GM23338 (cell line): Measurements from ENCODE around the gene PPP1R3D. TPM values are rescaled to one million over a fixed set of nuclear protein-coding genes. Genes with fewer than 3 reads are reported as not detected.

ENCODE experiments used
- ATAC-seq: fragments of 200-7000 bp; cut with Tn5 transposase; 3 replicates; pipeline ENCODE4 v1.9.1; 2020
- DNase-seq: peaks from one replicate; pipeline ENCODE4 v3.0.0-alpha.2; 2015; ENCODE audit warnings: low spot score
- H2AFZ ChIP-seq: fragments of 200-600 bp; sonication (generic); 2 replicates; pipeline ENCODE4 v1.8.0; 2016; ENCODE audit warnings: antibody characterized with exemption, mild to moderate bottlenecking, moderate library complexity
- H3F3A ChIP-seq: fragments of 200-600 bp; sonication (generic); replicated peaks from 2 replicates; pipeline ENCODE4 v1.8.0; 2017; ENCODE audit warnings: antibody characterized with exemption, mixed run types, low read depth
- H3K27ac ChIP-seq: fragments of 200-600 bp; sonication (generic); 2 replicates; pipeline ENCODE4 v1.6.1; 2016; ENCODE audit warnings: low read depth
- H3K27me3 ChIP-seq: fragments of 200-600 bp; sonication (generic); 2 replicates; pipeline ENCODE4 v1.8.0; 2016; ENCODE audit warnings: mild to moderate bottlenecking, mixed run types, moderate library complexity; ENCODE audit not compliant: insufficient read depth
- H3K36me3 ChIP-seq: fragments of 200-600 bp; sonication (generic); 2 replicates; pipeline ENCODE4 v1.8.0; 2016; ENCODE audit warnings: mild to moderate bottlenecking; ENCODE audit not compliant: insufficient read depth
- H3K4me1 ChIP-seq: fragments of 200-600 bp; sonication (generic); 2 replicates; pipeline ENCODE4 v1.8.0; 2016; ENCODE audit warnings: mild to moderate bottlenecking, moderate library complexity; ENCODE audit not compliant: insufficient read depth
- H3K4me2 ChIP-seq: fragments of 200-600 bp; sonication (generic); 2 replicates; pipeline ENCODE4 v1.7.1; 2017; ENCODE audit warnings: mixed run types
- H3K4me3 ChIP-seq: fragments of 200-600 bp; sonication (generic); 2 replicates; pipeline ENCODE4 v1.6.1; 2016; ENCODE audit warnings: mixed run types
- H3K79me2 ChIP-seq: fragments of 200-600 bp; sonication (generic); replicated peaks from 2 replicates; pipeline ENCODE4 v1.8.0; 2017; ENCODE audit warnings: mild to moderate bottlenecking; ENCODE audit not compliant: insufficient read depth
- H3K9me2 ChIP-seq: fragments of 200-600 bp; sonication (generic); 2 replicates; pipeline ENCODE4 v1.8.0; 2017; ENCODE audit not compliant: insufficient read depth
- H4K20me1 ChIP-seq: fragments of 200-600 bp; sonication (generic); replicated peaks from 2 replicates; pipeline ENCODE4 v1.8.0; 2017; ENCODE audit warnings: mild to moderate bottlenecking; ENCODE audit not compliant: insufficient read depth
- H3K27ac Mint-ChIP-seq: 2 replicates; pipeline ENCODE4 v1.8.0; 2020; ENCODE audit warnings: inconsistent platforms, mild to moderate bottlenecking, moderate library complexity, mixed read lengths
- H3K27me3 Mint-ChIP-seq: 3 replicates; pipeline ENCODE4 v1.8.0; 2022; ENCODE audit warnings: low read depth, mild to moderate bottlenecking, moderate library complexity, mixed read lengths, inconsistent platforms; ENCODE audit not compliant: insufficient read depth, poor library complexity
- H3K36me3 Mint-ChIP-seq: 3 replicates; pipeline ENCODE4 v1.8.0; 2021; ENCODE audit warnings: low read depth, mild to moderate bottlenecking, inconsistent platforms, moderate library complexity, mixed read lengths
- H3K4me1 Mint-ChIP-seq: 3 replicates; pipeline ENCODE4 v1.8.0; 2020; ENCODE audit warnings: mild to moderate bottlenecking, inconsistent platforms, mixed read lengths
- H3K4me3 Mint-ChIP-seq: 3 replicates; pipeline ENCODE4 v1.8.0; 2021; ENCODE audit warnings: moderate library complexity, mild to moderate bottlenecking, inconsistent platforms, mixed read lengths
- H3K9me3 Mint-ChIP-seq: 3 replicates; pipeline ENCODE4 v1.8.0; 2020; ENCODE audit warnings: moderate library complexity, mild to moderate bottlenecking, inconsistent platforms, mixed read lengths
- CREB1 ChIP-seq: fragments of 250-450 bp; sonication (Bioruptor Pico); IDR thresholded peaks from 2 replicates; pipeline ENCODE4 v1.5.0; 2020; ENCODE audit warnings: low read depth, mild to moderate bottlenecking, moderate library complexity
- EZH2 ChIP-seq: fragments of 200-600 bp; sonication (generic); IDR thresholded peaks from one replicate; pipeline ENCODE4 v1.8.0; 2017; ENCODE audit warnings: antibody characterized with exemption, mild to moderate bottlenecking, low read depth; ENCODE audit not compliant: unreplicated experiment
- EZH2phosphoT487 ChIP-seq: fragments of 200-600 bp; sonication (generic); IDR thresholded peaks from one replicate; pipeline ENCODE4 v1.8.1; 2018; ENCODE audit warnings: antibody characterized with exemption; ENCODE audit not compliant: unreplicated experiment
- JUNB ChIP-seq: IDR thresholded peaks from one replicate; pipeline ENCODE4 v1.6.1; 2016; ENCODE audit warnings: antibody characterized with exemption; ENCODE audit not compliant: unreplicated experiment
- NANOG ChIP-seq: IDR thresholded peaks from 2 replicates; pipeline ENCODE4 v1.6.1; 2016; ENCODE audit warnings: antibody characterized with exemption, borderline replicate concordance
- POLR2AphosphoS5 ChIP-seq: IDR thresholded peaks from 2 replicates; pipeline ENCODE4 v1.6.1; 2016; ENCODE audit warnings: antibody characterized with exemption, low read depth
- STAT1 ChIP-seq: IDR thresholded peaks from one replicate; pipeline ENCODE4 v1.6.1; 2016; ENCODE audit warnings: antibody characterized with exemption; ENCODE audit not compliant: unreplicated experiment
- ZNF114 ChIP-seq: fragments of 250-450 bp; sonication (Bioruptor Pico); IDR thresholded peaks from 2 replicates; pipeline ENCODE4 v1.5.0; 2020; ENCODE audit warnings: mild to moderate bottlenecking, moderate library complexity
- ZNF331 ChIP-seq: fragments of 250-450 bp; sonication (Bioruptor Pico); IDR thresholded peaks from 2 replicates; pipeline ENCODE4 v1.5.0; 2020; ENCODE audit warnings: low read depth, mild to moderate bottlenecking, moderate library complexity
- polyA plus RNA-seq: library from polyadenylated mRNA; unstranded; fragments of >200 nt; fragmentation: Nextera tagmentation; extraction: Ambion mirVana; gene quantifications from 2 replicates; pipeline ENCODE4 v1.2.1, GENCODE V29; 2016
- total RNA-seq: library from RNA; depleted of rRNA; stranded (reverse); fragments of >200 nt; shearing (Covaris generic); gene quantifications from 2 replicates; pipeline ENCODE4 v1.2.3, GENCODE V29; 2014
- TF ChIP-seq, protein P1 (sequence below): fragments of 250-450 bp; sonication (Bioruptor Pico); IDR thresholded peaks from 2 replicates; pipeline ENCODE4 v1.5.0; 2020; ENCODE audit warnings: mild to moderate bottlenecking, moderate library complexity
- TF ChIP-seq, protein P2 (sequence below): IDR thresholded peaks from one replicate; pipeline ENCODE4 v1.6.1; 2018; ENCODE audit warnings: antibody characterized with exemption; ENCODE audit not compliant: unreplicated experiment
- TF ChIP-seq, protein P3 (sequence below), 2 experiments: fragments of 200-600 bp in 1 of 2; sonication (generic) in 1 of 2; conservative IDR thresholded peaks; 2 replicates each; pipeline versions ENCODE4 v1.5.1 to v1.6.1; 2016 to 2017; ENCODE audit warnings: antibody characterized with exemption in 2 of 2, low read depth in 2 of 2, mild to moderate bottlenecking in 2 of 2, moderate library complexity in 1 of 2

PPP1R3D gene
- total and polyA plus RNA-seq, 2 experiments from 2014 or later = 1.4 to 3.0 TPM

DNA sequence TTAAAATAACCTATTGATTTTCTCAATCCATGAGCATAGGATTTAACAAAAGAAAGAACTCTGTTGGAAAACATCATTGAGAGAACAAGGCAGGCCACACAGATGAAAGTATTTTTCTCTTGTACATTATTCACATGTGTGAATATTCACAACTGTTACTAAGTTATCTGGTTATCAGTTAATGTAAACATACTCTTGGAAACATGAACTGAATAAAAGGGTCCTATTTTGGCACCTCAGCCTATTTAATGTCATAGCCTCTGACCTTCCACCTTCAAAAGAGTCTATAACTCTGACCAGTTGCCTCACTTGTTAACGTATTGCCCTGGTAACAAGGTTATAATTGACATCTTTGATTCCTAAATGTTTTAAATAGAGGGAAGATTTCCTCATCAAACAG, 14.7 kb downstream of the PPP1R3D start:
- no peaks in the 10 kb centered on the region for H3K36me3 Mint-ChIP-seq
- TF ChIP-seq POLR2AphosphoS5 (no peak), CREB1 (CRISPR knock-in tag) (no peak), ZNF331 (no peak)
- peaks cover 8% of the 10 kb centered on the region for H3K4me1 Mint-ChIP-seq
- H3K9me3 Mint-ChIP-seq = no peaks in the 10 kb centered on the region
- Histone ChIP-seq H3K36me3 (no peaks in the 10 kb centered on the region), H3K27me3 (0 out of 2 replicates have a peak, but pooled peaks cover 5% of the 10 kb centered on the region), H3K79me2 (no peaks in the 10 kb centered on the region), H2AFZ (no peak overlapping the region), H3F3A (no peaks in the 10 kb centered on the region), H3K4me1 (no peaks in the 10 kb centered on the region), H3K9me2 (no peaks in the 10 kb centered on the region), H3K4me3 (no peak overlapping the region), H3K4me2 (no peak overlapping the region), H4K20me1 (no peaks in the 10 kb centered on the region), H3K27ac (no peak overlapping the region)
- H3K27ac Mint-ChIP-seq = no peak overlapping the region
- ATAC-seq = no peak
- no peak for DNase-seq
- H3K27me3 Mint-ChIP-seq = peaks cover 2% of the 10 kb centered on the region
- no peak overlapping the region for H3K4me3 Mint-ChIP-seq

DNA sequence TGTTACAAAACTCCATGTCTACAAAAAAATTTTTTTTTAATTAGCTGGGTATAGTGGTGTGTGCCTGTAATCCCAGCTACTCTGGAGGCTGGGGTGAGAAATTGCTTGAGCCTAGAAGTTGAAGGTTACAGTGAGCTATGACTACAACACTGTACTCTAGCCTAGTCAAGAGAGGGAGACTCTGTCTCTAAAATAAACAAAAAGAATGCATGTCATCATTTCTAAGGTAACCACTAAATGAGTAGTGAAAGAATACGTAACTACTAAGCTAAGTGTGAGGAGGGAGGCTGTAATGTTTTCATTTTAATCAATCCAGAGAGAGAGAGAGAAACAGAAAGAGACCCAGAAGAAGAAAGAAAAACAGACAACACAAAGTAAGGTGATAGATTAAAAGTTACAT, 16.6 kb downstream of the PPP1R3D start:
- H3K4me1 Mint-ChIP-seq = peaks cover 2% of the 10 kb centered on the region; the same call in 2 of the 3 replicates
- Histone ChIP-seq H3K27ac (no peak overlapping the region), H3K4me3 (no peak overlapping the region), H3K36me3 (no peaks in the 10 kb centered on the region), H3K9me2 (no peaks in the 10 kb centered on the region), H3K4me2 (no peak overlapping the region), H4K20me1 (no peaks in the 10 kb centered on the region), H3K79me2 (no peaks in the 10 kb centered on the region), H3K4me1 (no peaks in the 10 kb centered on the region; the same call in 1 of the 2 replicates), H2AFZ (no peak overlapping the region), H3K27me3 (no peaks in the 10 kb centered on the region), H3F3A (no peaks in the 10 kb centered on the region)
- H3K4me3 Mint-ChIP-seq = no peak overlapping the region
- H3K27ac Mint-ChIP-seq = no peak overlapping the region
- no peaks in the 10 kb centered on the region for H3K36me3 Mint-ChIP-seq
- ATAC-seq (no peak), DNase-seq (no peak)
- H3K27me3 Mint-ChIP-seq = no peaks in the 10 kb centered on the region
- no peaks in the 10 kb centered on the region for H3K9me3 Mint-ChIP-seq
- no peak for TF ChIP-seq EZH2
- no peak for TF ChIP-seq ZNF114 (CRISPR knock-in tag)
- no peak for TF ChIP-seq POLR2AphosphoS5
- TF ChIP-seq NANOG = no peak
- no peak for TF ChIP-seq ZNF331
- TF ChIP-seq, protein P1, sequence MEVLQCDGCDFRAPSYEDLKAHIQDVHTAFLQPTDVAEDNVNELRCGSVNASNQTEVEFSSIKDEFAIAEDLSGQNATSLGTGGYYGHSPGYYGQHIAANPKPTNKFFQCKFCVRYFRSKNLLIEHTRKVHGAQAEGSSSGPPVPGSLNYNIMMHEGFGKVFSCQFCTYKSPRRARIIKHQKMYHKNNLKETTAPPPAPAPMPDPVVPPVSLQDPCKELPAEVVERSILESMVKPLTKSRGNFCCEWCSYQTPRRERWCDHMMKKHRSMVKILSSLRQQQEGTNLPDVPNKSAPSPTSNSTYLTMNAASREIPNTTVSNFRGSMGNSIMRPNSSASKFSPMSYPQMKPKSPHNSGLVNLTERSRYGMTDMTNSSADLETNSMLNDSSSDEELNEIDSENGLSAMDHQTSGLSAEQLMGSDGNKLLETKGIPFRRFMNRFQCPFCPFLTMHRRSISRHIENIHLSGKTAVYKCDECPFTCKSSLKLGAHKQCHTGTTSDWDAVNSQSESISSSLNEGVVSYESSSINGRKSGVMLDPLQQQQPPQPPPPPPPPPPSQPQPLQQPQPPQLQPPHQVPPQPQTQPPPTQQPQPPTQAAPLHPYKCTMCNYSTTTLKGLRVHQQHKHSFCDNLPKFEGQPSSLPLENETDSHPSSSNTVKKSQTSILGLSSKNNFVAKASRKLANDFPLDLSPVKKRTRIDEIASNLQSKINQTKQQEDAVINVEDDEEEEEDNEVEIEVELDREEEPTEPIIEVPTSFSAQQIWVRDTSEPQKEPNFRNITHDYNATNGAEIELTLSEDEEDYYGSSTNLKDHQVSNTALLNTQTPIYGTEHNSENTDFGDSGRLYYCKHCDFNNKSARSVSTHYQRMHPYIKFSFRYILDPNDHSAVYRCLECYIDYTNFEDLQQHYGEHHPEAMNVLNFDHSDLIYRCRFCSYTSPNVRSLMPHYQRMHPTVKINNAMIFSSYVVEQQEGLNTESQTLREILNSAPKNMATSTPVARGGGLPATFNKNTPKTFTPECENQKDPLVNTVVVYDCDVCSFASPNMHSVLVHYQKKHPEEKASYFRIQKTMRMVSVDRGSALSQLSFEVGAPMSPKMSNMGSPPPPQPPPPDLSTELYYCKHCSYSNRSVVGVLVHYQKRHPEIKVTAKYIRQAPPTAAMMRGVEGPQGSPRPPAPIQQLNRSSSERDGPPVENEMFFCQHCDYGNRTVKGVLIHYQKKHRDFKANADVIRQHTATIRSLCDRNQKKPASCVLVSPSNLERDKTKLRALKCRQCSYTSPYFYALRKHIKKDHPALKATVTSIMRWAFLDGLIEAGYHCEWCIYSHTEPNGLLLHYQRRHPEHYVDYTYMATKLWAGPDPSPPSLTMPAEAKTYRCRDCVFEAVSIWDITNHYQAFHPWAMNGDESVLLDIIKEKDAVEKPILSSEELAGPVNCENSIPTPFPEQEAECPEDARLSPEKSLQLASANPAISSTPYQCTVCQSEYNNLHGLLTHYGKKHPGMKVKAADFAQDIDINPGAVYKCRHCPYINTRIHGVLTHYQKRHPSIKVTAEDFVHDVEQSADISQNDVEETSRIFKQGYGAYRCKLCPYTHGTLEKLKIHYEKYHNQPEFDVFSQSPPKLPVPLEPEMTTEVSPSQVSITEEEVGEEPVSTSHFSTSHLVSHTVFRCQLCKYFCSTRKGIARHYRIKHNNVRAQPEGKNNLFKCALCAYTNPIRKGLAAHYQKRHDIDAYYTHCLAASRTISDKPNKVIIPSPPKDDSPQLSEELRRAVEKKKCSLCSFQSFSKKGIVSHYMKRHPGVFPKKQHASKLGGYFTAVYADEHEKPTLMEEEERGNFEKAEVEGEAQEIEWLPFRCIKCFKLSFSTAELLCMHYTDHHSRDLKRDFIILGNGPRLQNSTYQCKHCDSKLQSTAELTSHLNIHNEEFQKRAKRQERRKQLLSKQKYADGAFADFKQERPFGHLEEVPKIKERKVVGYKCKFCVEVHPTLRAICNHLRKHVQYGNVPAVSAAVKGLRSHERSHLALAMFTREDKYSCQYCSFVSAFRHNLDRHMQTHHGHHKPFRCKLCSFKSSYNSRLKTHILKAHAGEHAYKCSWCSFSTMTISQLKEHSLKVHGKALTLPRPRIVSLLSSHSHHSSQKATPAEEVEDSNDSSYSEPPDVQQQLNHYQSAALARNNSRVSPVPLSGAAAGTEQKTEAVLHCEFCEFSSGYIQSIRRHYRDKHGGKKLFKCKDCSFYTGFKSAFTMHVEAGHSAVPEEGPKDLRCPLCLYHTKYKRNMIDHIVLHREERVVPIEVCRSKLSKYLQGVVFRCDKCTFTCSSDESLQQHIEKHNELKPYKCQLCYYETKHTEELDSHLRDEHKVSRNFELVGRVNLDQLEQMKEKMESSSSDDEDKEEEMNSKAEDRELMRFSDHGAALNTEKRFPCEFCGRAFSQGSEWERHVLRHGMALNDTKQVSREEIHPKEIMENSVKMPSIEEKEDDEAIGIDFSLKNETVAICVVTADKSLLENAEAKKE = no peak
- no peak for TF ChIP-seq STAT1
- no peak for TF ChIP-seq JUNB
- no peak for TF ChIP-seq EZH2phosphoT487
- TF ChIP-seq, protein P2, sequence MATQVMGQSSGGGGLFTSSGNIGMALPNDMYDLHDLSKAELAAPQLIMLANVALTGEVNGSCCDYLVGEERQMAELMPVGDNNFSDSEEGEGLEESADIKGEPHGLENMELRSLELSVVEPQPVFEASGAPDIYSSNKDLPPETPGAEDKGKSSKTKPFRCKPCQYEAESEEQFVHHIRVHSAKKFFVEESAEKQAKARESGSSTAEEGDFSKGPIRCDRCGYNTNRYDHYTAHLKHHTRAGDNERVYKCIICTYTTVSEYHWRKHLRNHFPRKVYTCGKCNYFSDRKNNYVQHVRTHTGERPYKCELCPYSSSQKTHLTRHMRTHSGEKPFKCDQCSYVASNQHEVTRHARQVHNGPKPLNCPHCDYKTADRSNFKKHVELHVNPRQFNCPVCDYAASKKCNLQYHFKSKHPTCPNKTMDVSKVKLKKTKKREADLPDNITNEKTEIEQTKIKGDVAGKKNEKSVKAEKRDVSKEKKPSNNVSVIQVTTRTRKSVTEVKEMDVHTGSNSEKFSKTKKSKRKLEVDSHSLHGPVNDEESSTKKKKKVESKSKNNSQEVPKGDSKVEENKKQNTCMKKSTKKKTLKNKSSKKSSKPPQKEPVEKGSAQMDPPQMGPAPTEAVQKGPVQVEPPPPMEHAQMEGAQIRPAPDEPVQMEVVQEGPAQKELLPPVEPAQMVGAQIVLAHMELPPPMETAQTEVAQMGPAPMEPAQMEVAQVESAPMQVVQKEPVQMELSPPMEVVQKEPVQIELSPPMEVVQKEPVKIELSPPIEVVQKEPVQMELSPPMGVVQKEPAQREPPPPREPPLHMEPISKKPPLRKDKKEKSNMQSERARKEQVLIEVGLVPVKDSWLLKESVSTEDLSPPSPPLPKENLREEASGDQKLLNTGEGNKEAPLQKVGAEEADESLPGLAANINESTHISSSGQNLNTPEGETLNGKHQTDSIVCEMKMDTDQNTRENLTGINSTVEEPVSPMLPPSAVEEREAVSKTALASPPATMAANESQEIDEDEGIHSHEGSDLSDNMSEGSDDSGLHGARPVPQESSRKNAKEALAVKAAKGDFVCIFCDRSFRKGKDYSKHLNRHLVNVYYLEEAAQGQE = no peak
- TF ChIP-seq, protein P3, sequence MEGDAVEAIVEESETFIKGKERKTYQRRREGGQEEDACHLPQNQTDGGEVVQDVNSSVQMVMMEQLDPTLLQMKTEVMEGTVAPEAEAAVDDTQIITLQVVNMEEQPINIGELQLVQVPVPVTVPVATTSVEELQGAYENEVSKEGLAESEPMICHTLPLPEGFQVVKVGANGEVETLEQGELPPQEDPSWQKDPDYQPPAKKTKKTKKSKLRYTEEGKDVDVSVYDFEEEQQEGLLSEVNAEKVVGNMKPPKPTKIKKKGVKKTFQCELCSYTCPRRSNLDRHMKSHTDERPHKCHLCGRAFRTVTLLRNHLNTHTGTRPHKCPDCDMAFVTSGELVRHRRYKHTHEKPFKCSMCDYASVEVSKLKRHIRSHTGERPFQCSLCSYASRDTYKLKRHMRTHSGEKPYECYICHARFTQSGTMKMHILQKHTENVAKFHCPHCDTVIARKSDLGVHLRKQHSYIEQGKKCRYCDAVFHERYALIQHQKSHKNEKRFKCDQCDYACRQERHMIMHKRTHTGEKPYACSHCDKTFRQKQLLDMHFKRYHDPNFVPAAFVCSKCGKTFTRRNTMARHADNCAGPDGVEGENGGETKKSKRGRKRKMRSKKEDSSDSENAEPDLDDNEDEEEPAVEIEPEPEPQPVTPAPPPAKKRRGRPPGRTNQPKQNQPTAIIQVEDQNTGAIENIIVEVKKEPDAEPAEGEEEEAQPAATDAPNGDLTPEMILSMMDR (conservative IDR thresholded peaks at IDR 0.05; ENCODE audit: low read depth in 2 of 2) = no peak
